Liver (tissue), 9 donors: ENCODE measurements around the gene KCNK10. TPM values are rescaled to one million over a fixed set of nuclear protein-coding genes. Genes with fewer than 3 reads are reported as not detected.

Source experiments
- DNase-seq: peaks from one replicate; pipeline ENCODE4 v3.0.0-alpha.2; 2017; ENCODE audit warnings: low spot score
- H3K27ac ChIP-seq, 2 donors: one replicate each; pipeline ENCODE4 v1.7.0; 2013; ENCODE audit warnings: inconsistent platforms in 2 of 2, low read length in 2 of 2, control low read depth in 1 of 2, low read depth in 1 of 2, mild to moderate bottlenecking in 1 of 2
- H3K27me3 ChIP-seq, 4 donors: one replicate each; pipeline versions ENCODE4 v1.6.1 to v1.7.0; 2013; ENCODE audit warnings: low read length in 3 of 4, inconsistent platforms in 1 of 4, mild to moderate bottlenecking in 1 of 4, moderate library complexity in 1 of 4; ENCODE audit not compliant: control insufficient read depth in 4 of 4, insufficient read depth in 4 of 4
- H3K36me3 ChIP-seq, 4 donors: one replicate each; pipeline versions ENCODE4 v1.6.1 to v1.7.0; 2013; ENCODE audit warnings: low read length in 3 of 4, mild to moderate bottlenecking in 3 of 4, low read depth in 1 of 4, moderate library complexity in 1 of 4; ENCODE audit not compliant: control insufficient read depth in 4 of 4, insufficient read depth in 3 of 4
- H3K4me1 ChIP-seq, 4 donors: one replicate each; pipeline versions ENCODE4 v1.6.1 to v1.7.0; 2013; ENCODE audit warnings: low read length in 3 of 4, mild to moderate bottlenecking in 3 of 4, moderate library complexity in 1 of 4; ENCODE audit not compliant: control insufficient read depth in 4 of 4, insufficient read depth in 4 of 4
- H3K4me3 ChIP-seq, 3 donors: one replicate each; pipeline versions ENCODE4 v1.6.1 to v1.7.0; 2013; ENCODE audit warnings: low read length in 3 of 3, control low read depth in 1 of 3, low read depth in 1 of 3, mild to moderate bottlenecking in 1 of 3
- H3K9ac ChIP-seq, 2 donors: one replicate each; pipeline ENCODE4 v1.7.0; 2013; ENCODE audit warnings: low read length in 2 of 2, mild to moderate bottlenecking in 2 of 2, moderate library complexity in 2 of 2, control low read depth in 1 of 2, low read depth in 1 of 2
- H3K9me3 ChIP-seq, 4 donors: one replicate each; pipeline versions ENCODE4 v1.6.1 to v1.7.0; 2013; ENCODE audit warnings: low read length in 3 of 4; ENCODE audit not compliant: control insufficient read depth in 4 of 4
- EGR1 ChIP-seq, 2 donors: IDR thresholded peaks; 2 replicates each; pipeline ENCODE4 v1.6.1; 2016 to 2018; ENCODE audit warnings: antibody characterized with exemption in 2 of 2, low read depth in 2 of 2
- FOXA1 ChIP-seq: IDR thresholded peaks from 2 replicates; pipeline ENCODE4 v1.6.1; 2016; ENCODE audit warnings: antibody characterized with exemption
- FOXA2 ChIP-seq: IDR thresholded peaks from 2 replicates; pipeline ENCODE4 v1.6.1; 2016; ENCODE audit warnings: antibody characterized with exemption
- GABPA ChIP-seq, 2 donors: IDR thresholded peaks in 1 of 2; conservative IDR thresholded peaks in 1 of 2; 2 replicates each; pipeline ENCODE4 v1.6.1; 2016; ENCODE audit warnings: antibody characterized with exemption in 2 of 2, mild to moderate bottlenecking in 1 of 2, moderate library complexity in 1 of 2
- HNF4A ChIP-seq, 2 donors: conservative IDR thresholded peaks; 2 replicates each; pipeline ENCODE4 v1.6.1; 2016; ENCODE audit warnings: antibody characterized with exemption in 2 of 2, mild to moderate bottlenecking in 2 of 2
- HNF4G ChIP-seq: IDR thresholded peaks from 2 replicates; pipeline ENCODE4 v1.6.1; 2016; ENCODE audit warnings: antibody characterized with exemption
- JUND ChIP-seq, 2 donors: IDR thresholded peaks; 2 replicates each; pipeline ENCODE4 v1.6.1; 2016; ENCODE audit warnings: antibody characterized with exemption in 2 of 2
- NR2F2 ChIP-seq: IDR thresholded peaks from 2 replicates; pipeline ENCODE4 v1.6.1; 2016; ENCODE audit warnings: antibody characterized with exemption
- RAD21 ChIP-seq, 2 donors: IDR thresholded peaks; 2 replicates each; pipeline ENCODE4 v1.6.1; 2016; ENCODE audit warnings: antibody characterized with exemption in 2 of 2, mild to moderate bottlenecking in 2 of 2
- RXRA ChIP-seq, 2 donors: IDR thresholded peaks; 2 replicates each; pipeline ENCODE4 v1.6.1; 2017 to 2018; ENCODE audit warnings: antibody characterized with exemption in 2 of 2, mild to moderate bottlenecking in 1 of 2
- SP1 ChIP-seq: IDR thresholded peaks from 2 replicates; pipeline ENCODE4 v1.6.1; 2018; ENCODE audit warnings: antibody characterized with exemption, mild to moderate bottlenecking
- TAF1 ChIP-seq: conservative IDR thresholded peaks from 2 replicates; pipeline ENCODE4 v1.6.1; 2016; ENCODE audit warnings: antibody characterized with exemption, mild to moderate bottlenecking
- YY1 ChIP-seq: IDR thresholded peaks from 2 replicates; pipeline ENCODE4 v1.6.1; 2016; ENCODE audit warnings: antibody characterized with exemption, mild to moderate bottlenecking
- WGBS: extraction: QIAGEN DNeasy Blood & Tissue Kit; methylation state at CpG from one replicate; pipeline ENCODE4 v1.1.7; 2013; 5-methylcytosine and 5-hydroxymethylcytosine counted together
- polyA plus RNA-seq, 2 donors: library from polyadenylated mRNA; stranded (reverse) in 1 of 2; unstranded in 1 of 2; fragments of 200-250 nt in 1 of 2; fragments of >200 nt in 1 of 2; fragmentation: Nextera tagmentation in 1 of 2; extraction: Ambion mirVana in 1 of 2; gene quantifications; one replicate each; pipeline versions ENCODE4 v1.2.1 to v1.2.3, GENCODE V29; 2013 to 2015
- total RNA-seq, 2 donors: library from RNA; depleted of rRNA; stranded (reverse); fragments of >200 nt; gene quantifications; one replicate each; pipeline ENCODE4 v1.2.3, GENCODE V29; 2014
- TF ChIP-seq, protein P1 (sequence below): fragments of 150-350 bp; IDR thresholded peaks from 2 replicates; pipeline ENCODE4 v1.5.1; 2017; ENCODE audit warnings: improper control_type of control experiment, low read depth, low read length; ENCODE audit not compliant: missing input control
- TF ChIP-seq, protein P2 (sequence below): IDR thresholded peaks from 2 replicates; pipeline ENCODE4 v1.6.1; 2016; ENCODE audit warnings: antibody characterized with exemption, mild to moderate bottlenecking
- TF ChIP-seq, protein P3 (sequence below): IDR thresholded peaks from 2 replicates; pipeline ENCODE4 v1.6.1; 2016; ENCODE audit warnings: antibody characterized with exemption
- TF ChIP-seq, protein P4 (sequence below): IDR thresholded peaks from 2 replicates; pipeline ENCODE4 v1.6.1; 2016; ENCODE audit warnings: antibody characterized with exemption
- TF ChIP-seq, protein P5 (sequence below): IDR thresholded peaks from 2 replicates; pipeline ENCODE4 v1.6.1; 2016; ENCODE audit warnings: antibody characterized with exemption
- donor health status: healthy.
- donor health status: healthy.
- donor health status: healthy.
- donor health status: healthy.
- donor health status: healthy.

KCNK10 gene
- total and polyA plus RNA-seq, 4 donors: 0.05 TPM; not detected in 3

DNA sequence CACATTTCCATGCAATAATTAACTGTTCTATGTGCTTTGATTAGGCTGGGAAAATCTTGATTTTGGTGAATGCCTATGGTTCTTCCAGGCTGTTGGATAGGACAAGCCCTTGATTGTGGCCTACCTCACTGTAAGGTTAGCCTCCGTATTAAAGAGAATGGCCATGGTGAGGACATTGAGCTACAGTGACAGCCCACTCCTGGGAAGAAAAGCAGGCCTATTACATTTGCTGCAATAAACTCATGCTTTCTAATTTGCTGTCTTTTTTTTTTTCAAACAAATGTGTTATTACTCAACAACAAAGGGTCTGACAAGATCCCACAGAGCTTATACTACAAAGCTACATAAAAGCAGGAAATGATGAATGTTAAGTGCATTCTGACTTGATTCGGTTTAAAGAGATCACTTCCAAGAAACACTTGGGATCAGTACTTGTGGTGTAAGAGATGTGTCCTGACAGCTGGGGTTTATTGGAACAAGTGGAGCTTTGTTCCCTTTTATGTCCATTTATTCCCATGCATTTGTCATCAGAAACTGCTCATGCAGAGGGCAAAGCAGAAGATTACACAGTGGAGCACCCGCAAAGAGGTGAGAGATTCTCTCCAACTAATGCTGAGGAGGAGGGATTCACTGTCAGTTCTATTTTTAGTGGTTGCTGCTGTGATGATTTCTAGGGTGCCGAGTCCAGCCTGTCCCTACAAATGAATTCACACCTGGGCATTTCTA is 29.1 kb upstream of the KCNK10 start:
- 87% methylated on average over 4 of the region's 4 CpGs for WGBS
- Histone ChIP-seq H3K9ac (no peak overlapping the region), H3K9me3 (no peaks in the 10 kb centered on the region), H3K4me1 (no peaks in the 10 kb centered on the region), H3K27ac (no peak overlapping the region), H3K36me3 (no peaks in the 10 kb centered on the region), H3K27me3 (no peaks in the 10 kb centered on the region), H3K4me3 (no peak overlapping the region)
- DNase-seq: no peak
- TF ChIP-seq JUND (IDR thresholded peaks at IDR 0.05) (no peak), NR2F2 (no peak), GABPA (IDR thresholded peaks at IDR 0.05 in 1 of 2, conservative IDR thresholded peaks at IDR 0.05 in 1 of 2) (no peak), YY1 (no peak), RXRA (IDR thresholded peaks at IDR 0.05) (no peak), HNF4A (conservative IDR thresholded peaks at IDR 0.05) (no peak), RAD21 (IDR thresholded peaks at IDR 0.05) (no peak)
- TF ChIP-seq, protein P1, sequence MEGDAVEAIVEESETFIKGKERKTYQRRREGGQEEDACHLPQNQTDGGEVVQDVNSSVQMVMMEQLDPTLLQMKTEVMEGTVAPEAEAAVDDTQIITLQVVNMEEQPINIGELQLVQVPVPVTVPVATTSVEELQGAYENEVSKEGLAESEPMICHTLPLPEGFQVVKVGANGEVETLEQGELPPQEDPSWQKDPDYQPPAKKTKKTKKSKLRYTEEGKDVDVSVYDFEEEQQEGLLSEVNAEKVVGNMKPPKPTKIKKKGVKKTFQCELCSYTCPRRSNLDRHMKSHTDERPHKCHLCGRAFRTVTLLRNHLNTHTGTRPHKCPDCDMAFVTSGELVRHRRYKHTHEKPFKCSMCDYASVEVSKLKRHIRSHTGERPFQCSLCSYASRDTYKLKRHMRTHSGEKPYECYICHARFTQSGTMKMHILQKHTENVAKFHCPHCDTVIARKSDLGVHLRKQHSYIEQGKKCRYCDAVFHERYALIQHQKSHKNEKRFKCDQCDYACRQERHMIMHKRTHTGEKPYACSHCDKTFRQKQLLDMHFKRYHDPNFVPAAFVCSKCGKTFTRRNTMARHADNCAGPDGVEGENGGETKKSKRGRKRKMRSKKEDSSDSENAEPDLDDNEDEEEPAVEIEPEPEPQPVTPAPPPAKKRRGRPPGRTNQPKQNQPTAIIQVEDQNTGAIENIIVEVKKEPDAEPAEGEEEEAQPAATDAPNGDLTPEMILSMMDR: no peak
- TF ChIP-seq, protein P2, sequence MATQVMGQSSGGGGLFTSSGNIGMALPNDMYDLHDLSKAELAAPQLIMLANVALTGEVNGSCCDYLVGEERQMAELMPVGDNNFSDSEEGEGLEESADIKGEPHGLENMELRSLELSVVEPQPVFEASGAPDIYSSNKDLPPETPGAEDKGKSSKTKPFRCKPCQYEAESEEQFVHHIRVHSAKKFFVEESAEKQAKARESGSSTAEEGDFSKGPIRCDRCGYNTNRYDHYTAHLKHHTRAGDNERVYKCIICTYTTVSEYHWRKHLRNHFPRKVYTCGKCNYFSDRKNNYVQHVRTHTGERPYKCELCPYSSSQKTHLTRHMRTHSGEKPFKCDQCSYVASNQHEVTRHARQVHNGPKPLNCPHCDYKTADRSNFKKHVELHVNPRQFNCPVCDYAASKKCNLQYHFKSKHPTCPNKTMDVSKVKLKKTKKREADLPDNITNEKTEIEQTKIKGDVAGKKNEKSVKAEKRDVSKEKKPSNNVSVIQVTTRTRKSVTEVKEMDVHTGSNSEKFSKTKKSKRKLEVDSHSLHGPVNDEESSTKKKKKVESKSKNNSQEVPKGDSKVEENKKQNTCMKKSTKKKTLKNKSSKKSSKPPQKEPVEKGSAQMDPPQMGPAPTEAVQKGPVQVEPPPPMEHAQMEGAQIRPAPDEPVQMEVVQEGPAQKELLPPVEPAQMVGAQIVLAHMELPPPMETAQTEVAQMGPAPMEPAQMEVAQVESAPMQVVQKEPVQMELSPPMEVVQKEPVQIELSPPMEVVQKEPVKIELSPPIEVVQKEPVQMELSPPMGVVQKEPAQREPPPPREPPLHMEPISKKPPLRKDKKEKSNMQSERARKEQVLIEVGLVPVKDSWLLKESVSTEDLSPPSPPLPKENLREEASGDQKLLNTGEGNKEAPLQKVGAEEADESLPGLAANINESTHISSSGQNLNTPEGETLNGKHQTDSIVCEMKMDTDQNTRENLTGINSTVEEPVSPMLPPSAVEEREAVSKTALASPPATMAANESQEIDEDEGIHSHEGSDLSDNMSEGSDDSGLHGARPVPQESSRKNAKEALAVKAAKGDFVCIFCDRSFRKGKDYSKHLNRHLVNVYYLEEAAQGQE: no peak

DNA sequence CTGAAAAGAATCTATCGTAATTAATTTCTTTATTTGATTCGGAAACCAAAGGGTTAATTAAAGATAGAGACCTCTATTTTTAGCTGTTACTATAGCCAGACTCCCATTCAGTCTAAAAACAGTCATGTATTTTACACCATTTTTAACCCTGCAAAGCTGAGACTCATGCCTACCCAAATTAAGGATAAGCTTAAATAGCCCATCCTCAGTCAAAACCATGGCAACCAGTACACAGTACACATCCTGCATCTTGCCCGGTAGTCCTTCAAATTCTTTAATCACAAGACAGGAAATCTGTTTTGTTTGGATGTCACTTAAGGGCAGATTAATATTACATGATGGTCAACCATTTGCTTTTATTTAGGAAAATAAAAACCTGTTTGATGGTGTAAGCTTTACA is 25.5 kb upstream of the KCNK10 start:
- no peaks in the 10 kb centered on the region for H3K36me3 ChIP-seq
- no peak for DNase-seq
- TF ChIP-seq TAF1 (no peak), JUND (IDR thresholded peaks at IDR 0.05) (no peak), HNF4G (no peak), EGR1 (IDR thresholded peaks at IDR 0.05; ENCODE audit: low read depth in 2 of 2) (no peak), YY1 (no peak), FOXA2 (no peak), FOXA1 (no peak), RXRA (IDR thresholded peaks at IDR 0.05) (no peak), NR2F2 (no peak), SP1 (no peak), HNF4A (conservative IDR thresholded peaks at IDR 0.05) (no peak), RAD21 (IDR thresholded peaks at IDR 0.05) (no peak)
- TF ChIP-seq, protein P3, sequence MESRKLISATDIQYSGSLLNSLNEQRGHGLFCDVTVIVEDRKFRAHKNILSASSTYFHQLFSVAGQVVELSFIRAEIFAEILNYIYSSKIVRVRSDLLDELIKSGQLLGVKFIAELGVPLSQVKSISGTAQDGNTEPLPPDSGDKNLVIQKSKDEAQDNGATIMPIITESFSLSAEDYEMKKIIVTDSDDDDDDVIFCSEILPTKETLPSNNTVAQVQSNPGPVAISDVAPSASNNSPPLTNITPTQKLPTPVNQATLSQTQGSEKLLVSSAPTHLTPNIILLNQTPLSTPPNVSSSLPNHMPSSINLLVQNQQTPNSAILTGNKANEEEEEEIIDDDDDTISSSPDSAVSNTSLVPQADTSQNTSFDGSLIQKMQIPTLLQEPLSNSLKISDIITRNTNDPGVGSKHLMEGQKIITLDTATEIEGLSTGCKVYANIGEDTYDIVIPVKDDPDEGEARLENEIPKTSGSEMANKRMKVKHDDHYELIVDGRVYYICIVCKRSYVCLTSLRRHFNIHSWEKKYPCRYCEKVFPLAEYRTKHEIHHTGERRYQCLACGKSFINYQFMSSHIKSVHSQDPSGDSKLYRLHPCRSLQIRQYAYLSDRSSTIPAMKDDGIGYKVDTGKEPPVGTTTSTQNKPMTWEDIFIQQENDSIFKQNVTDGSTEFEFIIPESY: no peak
- TF ChIP-seq, protein P4, sequence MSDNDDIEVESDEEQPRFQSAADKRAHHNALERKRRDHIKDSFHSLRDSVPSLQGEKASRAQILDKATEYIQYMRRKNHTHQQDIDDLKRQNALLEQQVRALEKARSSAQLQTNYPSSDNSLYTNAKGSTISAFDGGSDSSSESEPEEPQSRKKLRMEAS: no peak
- TF ChIP-seq, protein P5, sequence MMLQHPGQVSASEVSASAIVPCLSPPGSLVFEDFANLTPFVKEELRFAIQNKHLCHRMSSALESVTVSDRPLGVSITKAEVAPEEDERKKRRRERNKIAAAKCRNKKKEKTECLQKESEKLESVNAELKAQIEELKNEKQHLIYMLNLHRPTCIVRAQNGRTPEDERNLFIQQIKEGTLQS: no peak
- TF ChIP-seq, protein P2: no peak

More for the DNA sequence above, 25.5 kb upstream of the KCNK10 start:
- Histone ChIP-seq H3K9me3 (no peaks in the 10 kb centered on the region), H3K9ac (no peak overlapping the region), H3K4me1 (no peaks in the 10 kb centered on the region), H3K27ac (no peak overlapping the region), H3K27me3 (no peaks in the 10 kb centered on the region), H3K4me3 (no peak overlapping the region)
- 73% methylated on average over 3 of the region's 3 CpGs for WGBS
